Body of pancreas (tissue), 4 donors: ENCODE results near the gene SLC39A3.

ENCODE experiments used
- POLR2A ChIP-seq, 3 donors: fragments of 450-650 bp; IDR thresholded peaks; one replicate each; pipeline ENCODE4 v1.6.1; 2016; ENCODE audit warnings: antibody characterized with exemption in 3 of 3, mild to moderate bottlenecking in 2 of 3
- TF ChIP-seq, protein P1 (sequence below), 7 experiments: fragments of 450-650 bp in 4 of 7; fragments of 200-600 bp in 3 of 7; sonication (generic) in 3 of 7; IDR thresholded peaks; one replicate each; pipeline ENCODE4 v1.5.1; 2016 to 2019; ENCODE audit warnings: antibody characterized with exemption in 7 of 7

DNA sequence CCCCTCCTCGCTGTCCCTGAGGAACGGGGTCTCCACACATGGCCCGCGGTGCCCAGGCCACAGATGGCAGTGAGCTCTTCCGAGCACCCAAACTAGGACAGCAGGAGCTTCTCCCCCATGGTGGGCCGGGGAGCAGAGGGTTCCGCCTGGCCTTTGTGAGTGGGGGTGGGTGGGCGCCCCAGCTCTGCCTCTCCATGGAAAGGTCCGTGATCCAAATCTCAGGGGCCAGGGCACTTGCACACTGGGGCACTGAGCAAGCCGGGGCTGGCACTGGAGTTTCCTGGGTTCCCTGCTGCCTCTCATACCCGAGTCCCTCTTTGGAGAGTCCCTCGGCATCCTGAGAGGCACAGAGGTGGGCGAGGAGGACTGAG is 16.5 kb downstream of the SLC39A3 start:
- TF ChIP-seq POLR2A (IDR thresholded peaks at IDR 0.05) = no peak
- TF ChIP-seq, protein P1, sequence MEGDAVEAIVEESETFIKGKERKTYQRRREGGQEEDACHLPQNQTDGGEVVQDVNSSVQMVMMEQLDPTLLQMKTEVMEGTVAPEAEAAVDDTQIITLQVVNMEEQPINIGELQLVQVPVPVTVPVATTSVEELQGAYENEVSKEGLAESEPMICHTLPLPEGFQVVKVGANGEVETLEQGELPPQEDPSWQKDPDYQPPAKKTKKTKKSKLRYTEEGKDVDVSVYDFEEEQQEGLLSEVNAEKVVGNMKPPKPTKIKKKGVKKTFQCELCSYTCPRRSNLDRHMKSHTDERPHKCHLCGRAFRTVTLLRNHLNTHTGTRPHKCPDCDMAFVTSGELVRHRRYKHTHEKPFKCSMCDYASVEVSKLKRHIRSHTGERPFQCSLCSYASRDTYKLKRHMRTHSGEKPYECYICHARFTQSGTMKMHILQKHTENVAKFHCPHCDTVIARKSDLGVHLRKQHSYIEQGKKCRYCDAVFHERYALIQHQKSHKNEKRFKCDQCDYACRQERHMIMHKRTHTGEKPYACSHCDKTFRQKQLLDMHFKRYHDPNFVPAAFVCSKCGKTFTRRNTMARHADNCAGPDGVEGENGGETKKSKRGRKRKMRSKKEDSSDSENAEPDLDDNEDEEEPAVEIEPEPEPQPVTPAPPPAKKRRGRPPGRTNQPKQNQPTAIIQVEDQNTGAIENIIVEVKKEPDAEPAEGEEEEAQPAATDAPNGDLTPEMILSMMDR (IDR thresholded peaks at IDR 0.05) = no peak
